ENCODE data around the gene ATG7.

- TF ChIP-seq, protein P1, sequence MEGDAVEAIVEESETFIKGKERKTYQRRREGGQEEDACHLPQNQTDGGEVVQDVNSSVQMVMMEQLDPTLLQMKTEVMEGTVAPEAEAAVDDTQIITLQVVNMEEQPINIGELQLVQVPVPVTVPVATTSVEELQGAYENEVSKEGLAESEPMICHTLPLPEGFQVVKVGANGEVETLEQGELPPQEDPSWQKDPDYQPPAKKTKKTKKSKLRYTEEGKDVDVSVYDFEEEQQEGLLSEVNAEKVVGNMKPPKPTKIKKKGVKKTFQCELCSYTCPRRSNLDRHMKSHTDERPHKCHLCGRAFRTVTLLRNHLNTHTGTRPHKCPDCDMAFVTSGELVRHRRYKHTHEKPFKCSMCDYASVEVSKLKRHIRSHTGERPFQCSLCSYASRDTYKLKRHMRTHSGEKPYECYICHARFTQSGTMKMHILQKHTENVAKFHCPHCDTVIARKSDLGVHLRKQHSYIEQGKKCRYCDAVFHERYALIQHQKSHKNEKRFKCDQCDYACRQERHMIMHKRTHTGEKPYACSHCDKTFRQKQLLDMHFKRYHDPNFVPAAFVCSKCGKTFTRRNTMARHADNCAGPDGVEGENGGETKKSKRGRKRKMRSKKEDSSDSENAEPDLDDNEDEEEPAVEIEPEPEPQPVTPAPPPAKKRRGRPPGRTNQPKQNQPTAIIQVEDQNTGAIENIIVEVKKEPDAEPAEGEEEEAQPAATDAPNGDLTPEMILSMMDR (IDR thresholded peaks at IDR 0.05) = no peak
- TF ChIP-seq POLR2A (IDR thresholded peaks at IDR 0.05) = no peak
Measured at GRCh38 chr3:11382146-11382745, 110.0 kb downstream of the ATG7 start.

Measured in uterus (tissue), 2 donors.